ENCODE results near the gene RPAIN. TPM values are rescaled to one million over a fixed set of nuclear protein-coding genes. Genes with fewer than 3 reads are reported as not detected.

RPAIN gene
- total and polyA plus RNA-seq, 2 experiments from 2014 or later = 69.7 to 115 TPM

DNA sequence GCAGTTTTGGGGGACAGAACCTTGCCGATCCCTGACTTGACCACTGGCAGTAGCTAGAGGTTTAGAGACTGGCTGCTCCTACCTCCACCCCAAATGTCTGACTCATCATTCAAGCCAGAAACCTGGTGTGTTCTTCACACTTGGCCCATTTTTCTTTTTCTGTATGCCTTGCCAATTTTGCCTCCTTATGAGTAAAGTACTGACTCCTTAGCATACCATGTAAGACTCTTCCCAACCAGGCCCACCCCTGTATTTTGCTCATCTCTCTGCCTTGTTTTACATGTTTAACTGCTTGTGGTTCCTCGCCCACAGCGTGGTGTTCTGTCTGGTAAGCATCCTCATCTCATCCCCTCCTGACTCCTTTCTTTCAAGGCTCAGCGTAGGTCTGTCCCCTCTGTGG lies 38.4 kb upstream of the RPAIN start:
- Histone ChIP-seq H3K27me3 (ENCODE audit: insufficient read depth) (no peaks in the 10 kb centered on the region), H3K4me2 (no peak overlapping the region), H3K4me3 (no peak overlapping the region), H4K20me1 (replicated peaks; ENCODE audit: insufficient read depth) (peaks cover 13% of the 10 kb centered on the region; the same call in 1 of the 2 replicates), H3K4me1 (ENCODE audit: insufficient read depth) (no peaks in the 10 kb centered on the region), H3K27ac (ENCODE audit: low read depth) (no peak overlapping the region; the same call in 1 of the 2 replicates), H3F3A (replicated peaks; ENCODE audit: low read depth) (peaks cover 47% of the 10 kb centered on the region), H3K79me2 (replicated peaks; ENCODE audit: insufficient read depth) (no peaks in the 10 kb centered on the region), H2AFZ (no peak overlapping the region), H3K9me2 (ENCODE audit: insufficient read depth) (no peaks in the 10 kb centered on the region), H3K36me3 (ENCODE audit: insufficient read depth) (peaks cover 61% of the 10 kb centered on the region)
- no peaks in the 10 kb centered on the region for H3K9me3 Mint-ChIP-seq
- H3K27ac Mint-ChIP-seq = no peak overlapping the region; the same call in 1 of the 2 replicates
- H3K4me3 Mint-ChIP-seq = no peak overlapping the region
- ATAC-seq (no peak), DNase-seq (ENCODE audit: low spot score) (no peak)
- no peaks in the 10 kb centered on the region for H3K4me1 Mint-ChIP-seq
- TF ChIP-seq EZH2phosphoT487 (IDR thresholded peaks at IDR 0.05; ENCODE audit: unreplicated experiment) (no peak), ZNF462 (CRISPR knock-in tag; IDR thresholded peaks at IDR 0.05) (no peak), CREB1 (CRISPR knock-in tag; IDR thresholded peaks at IDR 0.05; ENCODE audit: low read depth) (no peak), ZNF114 (CRISPR knock-in tag; IDR thresholded peaks at IDR 0.05) (no peak), ZNF331 (CRISPR knock-in tag; IDR thresholded peaks at IDR 0.05; ENCODE audit: low read depth) (no peak), CTCF (conservative IDR thresholded peaks at IDR 0.05; ENCODE audit: low read depth in 2 of 2) (no peak), POLR2AphosphoS5 (IDR thresholded peaks at IDR 0.05; ENCODE audit: low read depth) (no peak), NANOG (IDR thresholded peaks at IDR 0.05; ENCODE audit: borderline replicate concordance) (no peak), JUNB (IDR thresholded peaks at IDR 0.05; ENCODE audit: unreplicated experiment) (no peak), EZH2 (IDR thresholded peaks at IDR 0.05; ENCODE audit: low read depth, unreplicated experiment) (no peak)
- TF ChIP-seq, protein P1, sequence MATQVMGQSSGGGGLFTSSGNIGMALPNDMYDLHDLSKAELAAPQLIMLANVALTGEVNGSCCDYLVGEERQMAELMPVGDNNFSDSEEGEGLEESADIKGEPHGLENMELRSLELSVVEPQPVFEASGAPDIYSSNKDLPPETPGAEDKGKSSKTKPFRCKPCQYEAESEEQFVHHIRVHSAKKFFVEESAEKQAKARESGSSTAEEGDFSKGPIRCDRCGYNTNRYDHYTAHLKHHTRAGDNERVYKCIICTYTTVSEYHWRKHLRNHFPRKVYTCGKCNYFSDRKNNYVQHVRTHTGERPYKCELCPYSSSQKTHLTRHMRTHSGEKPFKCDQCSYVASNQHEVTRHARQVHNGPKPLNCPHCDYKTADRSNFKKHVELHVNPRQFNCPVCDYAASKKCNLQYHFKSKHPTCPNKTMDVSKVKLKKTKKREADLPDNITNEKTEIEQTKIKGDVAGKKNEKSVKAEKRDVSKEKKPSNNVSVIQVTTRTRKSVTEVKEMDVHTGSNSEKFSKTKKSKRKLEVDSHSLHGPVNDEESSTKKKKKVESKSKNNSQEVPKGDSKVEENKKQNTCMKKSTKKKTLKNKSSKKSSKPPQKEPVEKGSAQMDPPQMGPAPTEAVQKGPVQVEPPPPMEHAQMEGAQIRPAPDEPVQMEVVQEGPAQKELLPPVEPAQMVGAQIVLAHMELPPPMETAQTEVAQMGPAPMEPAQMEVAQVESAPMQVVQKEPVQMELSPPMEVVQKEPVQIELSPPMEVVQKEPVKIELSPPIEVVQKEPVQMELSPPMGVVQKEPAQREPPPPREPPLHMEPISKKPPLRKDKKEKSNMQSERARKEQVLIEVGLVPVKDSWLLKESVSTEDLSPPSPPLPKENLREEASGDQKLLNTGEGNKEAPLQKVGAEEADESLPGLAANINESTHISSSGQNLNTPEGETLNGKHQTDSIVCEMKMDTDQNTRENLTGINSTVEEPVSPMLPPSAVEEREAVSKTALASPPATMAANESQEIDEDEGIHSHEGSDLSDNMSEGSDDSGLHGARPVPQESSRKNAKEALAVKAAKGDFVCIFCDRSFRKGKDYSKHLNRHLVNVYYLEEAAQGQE (IDR thresholded peaks at IDR 0.05; ENCODE audit: unreplicated experiment) = no peak
- peaks cover 87% of the 10 kb centered on the region for H3K36me3 Mint-ChIP-seq (ENCODE audit: low read depth)
- H3K27me3 Mint-ChIP-seq (ENCODE audit: insufficient read depth, low read depth, poor library complexity) = peaks cover 6% of the 10 kb centered on the region
